B cell (primary cell): ENCODE data around the gene TIGD3. TPM values are rescaled to one million over a fixed set of nuclear protein-coding genes. Genes with fewer than 3 reads are reported as not detected.
A peak's percentile ranks its signal among the peaks of the same experiment; 100 is the strongest.

Experiments
- ATAC-seq: fragments of 200-7000 bp; cut with Tn5 transposase; one replicate; pipeline ENCODE4 v1.10.0; 2021; ENCODE audit warnings: low read depth, mild to moderate bottlenecking, moderate number of reproducible peaks, moderate library complexity
- CTCF ChIA-PET: fragments of 350-600 bp; sonication (Branson Sonifier 250); formaldehyde crosslinking; loops from one replicate; lab custom pipeline; 2021; ENCODE audit warnings: antibody characterized with exemption, inconsistent platforms; lab: Charles Lee
- POLR2A ChIA-PET: fragments of 350-600 bp; sonication (Branson Sonifier 250); formaldehyde crosslinking; loops from one replicate; lab custom pipeline; 2021; ENCODE audit warnings: antibody characterized with exemption; lab: Charles Lee
- DNase-seq: peaks from one replicate; pipeline ENCODE4 v3.0.0; 2013
- H2AFZ ChIP-seq: 2 replicates; pipeline ENCODE4 v1.6.1; 2012; ENCODE audit warnings: mild to moderate bottlenecking, low read depth, low read length; ENCODE audit not compliant: insufficient read depth, poor library complexity, severe bottlenecking
- H3K27ac ChIP-seq, 2 donors: 1 replicate in 1 of 2; 2 replicates in 1 of 2; pipeline ENCODE4 v1.5.1; 2012 to 2013; ENCODE audit warnings: low read length in 2 of 2, mild to moderate bottlenecking in 2 of 2, moderate library complexity in 1 of 2
- H3K27me3 ChIP-seq, 4 experiments: fragments of 200-600 bp in 1 of 4; sonication (generic) in 1 of 4; replicated peaks in 1 of 4; 1 replicate in 2 of 4; 2 replicates in 2 of 4; pipeline versions ENCODE4 v1.6.1 to v1.7.0; 2013 to 2016; ENCODE audit warnings: low read length in 3 of 4, mild to moderate bottlenecking in 2 of 4, mixed read lengths in 1 of 4, moderate library complexity in 1 of 4; ENCODE audit not compliant: insufficient read depth in 4 of 4, control insufficient read depth in 3 of 4; ENCODE audit errors: control extremely low read depth in 1 of 4
- H3K36me3 ChIP-seq, 2 experiments: replicated peaks in 1 of 2; 1 replicate in 1 of 2; 2 replicates in 1 of 2; pipeline versions ENCODE4 v1.6.1 to v1.7.1; 2013; ENCODE audit warnings: low read length in 1 of 2; ENCODE audit not compliant: insufficient read depth in 2 of 2, control insufficient read depth in 1 of 2; ENCODE audit errors: control extremely low read depth in 1 of 2, extremely low read depth in 1 of 2
- H3K4me1 ChIP-seq, 2 donors: fragments of 200-600 bp in 1 of 2; sonication (generic) in 1 of 2; 1 replicate in 1 of 2; 2 replicates in 1 of 2; pipeline versions ENCODE4 v1.5.1 to v1.6.1; 2013 to 2017; ENCODE audit warnings: low read length in 2 of 2; ENCODE audit not compliant: control insufficient read depth in 2 of 2, insufficient read depth in 2 of 2
- H3K4me2 ChIP-seq: replicated peaks from 2 replicates; pipeline ENCODE3; 2012; ENCODE audit warnings: mild to moderate bottlenecking, low read depth, low read length; ENCODE audit not compliant: poor library complexity, severe bottlenecking
- H3K4me3 ChIP-seq, 5 experiments: fragments of 200-600 bp in 1 of 5; sonication (generic) in 1 of 5; 1 replicate in 3 of 5; 2 replicates in 2 of 5; pipeline versions ENCODE4 v1.5.1 to v1.7.0; 2011 to 2016; ENCODE audit warnings: low read length in 4 of 5, mild to moderate bottlenecking in 4 of 5, low read depth in 2 of 5, control low read depth in 1 of 5, moderate library complexity in 1 of 5; ENCODE audit not compliant: insufficient read depth in 1 of 5; ENCODE audit errors: control extremely low read depth in 1 of 5, extremely low read depth in 1 of 5
- H3K79me2 ChIP-seq: fragments of 200-600 bp; sonication (generic); one replicate; pipeline ENCODE4 v1.6.0; 2016; ENCODE audit warnings: low read length; ENCODE audit not compliant: control insufficient read depth, insufficient read depth
- H3K9ac ChIP-seq: fragments of 200-600 bp; sonication (generic); 2 replicates; pipeline ENCODE4 v1.6.1; 2017; ENCODE audit warnings: mild to moderate bottlenecking, low read length, moderate library complexity
- H3K9me3 ChIP-seq, 3 donors: one replicate each; pipeline versions ENCODE4 v1.6.1 to v1.7.1; 2013; ENCODE audit warnings: low read length in 2 of 3; ENCODE audit not compliant: control insufficient read depth in 2 of 3, insufficient read depth in 1 of 3; ENCODE audit errors: control extremely low read depth in 1 of 3
- H4K20me1 ChIP-seq: 2 replicates; pipeline ENCODE4 v1.6.0; 2012; ENCODE audit warnings: mild to moderate bottlenecking, low read length; ENCODE audit not compliant: insufficient read depth, control insufficient read depth, poor library complexity, severe bottlenecking
- H3K27ac Mint-ChIP-seq: one replicate; pipeline ENCODE4 v1.8.0; 2021; ENCODE audit warnings: mixed read lengths
- H3K27me3 Mint-ChIP-seq: one replicate; pipeline ENCODE4 v1.8.0; 2021; ENCODE audit warnings: mixed read lengths
- H3K4me1 Mint-ChIP-seq: one replicate; pipeline ENCODE4 v1.8.0; 2021; ENCODE audit warnings: mixed read lengths
- H3K4me3 Mint-ChIP-seq: one replicate; pipeline ENCODE4 v1.8.0; 2021; ENCODE audit warnings: mixed read lengths
- H3K9me3 Mint-ChIP-seq: one replicate; pipeline ENCODE4 v1.8.0; 2022; ENCODE audit warnings: mixed read lengths; ENCODE audit not compliant: insufficient read depth
- CTCF ChIP-seq: fragments of 200-600 bp; IDR thresholded peaks from one replicate; pipeline ENCODE4 v1.8.0; 2022; ENCODE audit warnings: antibody characterized with exemption, mild to moderate bottlenecking
- EZH2 ChIP-seq: IDR thresholded peaks from 2 replicates; pipeline ENCODE4 v1.6.1; 2012; ENCODE audit warnings: borderline replicate concordance, low read depth, mild to moderate bottlenecking, moderate library complexity, low read length; ENCODE audit not compliant: insufficient read depth, poor library complexity, severe bottlenecking
- WGBS: methylation state at CpG from one replicate; pipeline ENCODE4 v1.1.5; 2013; ENCODE audit warnings: missing lambda C conversion rate; ENCODE audit not compliant: insufficient coverage; 5-methylcytosine and 5-hydroxymethylcytosine counted together
- intact Hi-C: fragments of 100-400 bp; cut with micrococcal nuclease; formaldehyde crosslinking; loops from one replicate; pipeline ENCODE4 v1.10.0; 2022
- polyA plus RNA-seq: library from polyadenylated mRNA; depleted of rRNA; stranded (reverse); fragments of >200 nt; gene quantifications from 2 replicates; pipeline ENCODE4 v1.2.3, GENCODE V29; 2012
- total RNA-seq, 2 donors: library from RNA; stranded (reverse); fragments of 120-200 nt in 1 of 2; gene quantifications; 1 replicate in 1 of 2; 2 replicates in 1 of 2; pipeline versions ENCODE4 v1.2.3 to v1.2.4, GENCODE V29; 2013 to 2022

TIGD3 gene
- total and polyA plus RNA-seq, 2 donors (not counting 1 experiment from before 2014, with no cell fraction given) = 3.8 to 6.1 TPM

GRCh38 chr11:65378928-65379638 is 24.5 kb downstream of the TIGD3 start:
- Histone ChIP-seq H3K79me2 (peaks cover 50% of the 10 kb centered on the region), H3K4me3 (no peak overlapping the region), H3K27me3 (no peaks in the 10 kb centered on the region), H3K9me3 (no peaks in the 10 kb centered on the region), H3K4me1 (peaks cover 30 to 55% of the 10 kb centered on the region in 2 donors), H3K9ac (no peak overlapping the region), H2AFZ (no peak overlapping the region), H3K4me2 (peak overlapping the region; percentile 45), H3K36me3 (peaks cover 0 to 15% of the 10 kb centered on the region in 2 experiments), H3K27ac (peak overlapping the region; percentile 38 to 51), H4K20me1 (no peaks in the 10 kb centered on the region)
- H3K4me3 Mint-ChIP-seq = no peak overlapping the region
- peak overlapping the region; percentile 83 for H3K27ac Mint-ChIP-seq
- DNase-seq (no peak), ATAC-seq (no peak)
- POLR2A ChIA-PET = interaction anchor here (0.6 to 7.2 kb wide), 11 partner anchors 11 to 128 kb away, joined by 4 to 107 read pairs (median 7); partner anchors contain the start of genes MALAT1 and NEAT1
- 99% methylated on average over 11 of the region's 14 CpGs for WGBS
- TF ChIP-seq EZH2 (no peak), CTCF (no peak)
- intact Hi-C loops = no loop called here
- no peaks in the 10 kb centered on the region for H3K27me3 Mint-ChIP-seq
- H3K4me1 Mint-ChIP-seq = peaks cover 46% of the 10 kb centered on the region
- no peaks in the 10 kb centered on the region for H3K9me3 Mint-ChIP-seq
- CTCF ChIA-PET = interaction anchor here (0.8 to 12.5 kb wide), 18 partner anchors 8 to 215 kb away, joined by 3 to 252 read pairs (median 4); partner anchors contain the start of genes FRMD8, MALAT1 and NEAT1
